ENCODE results near the gene TECPR1. TPM values are rescaled to one million over a fixed set of nuclear protein-coding genes. Genes with fewer than 3 reads are reported as not detected.

The TECPR1 gene
- total RNA-seq, 2 donors from 2014 or later, result 41.6 to 53.8 TPM

DNA sequence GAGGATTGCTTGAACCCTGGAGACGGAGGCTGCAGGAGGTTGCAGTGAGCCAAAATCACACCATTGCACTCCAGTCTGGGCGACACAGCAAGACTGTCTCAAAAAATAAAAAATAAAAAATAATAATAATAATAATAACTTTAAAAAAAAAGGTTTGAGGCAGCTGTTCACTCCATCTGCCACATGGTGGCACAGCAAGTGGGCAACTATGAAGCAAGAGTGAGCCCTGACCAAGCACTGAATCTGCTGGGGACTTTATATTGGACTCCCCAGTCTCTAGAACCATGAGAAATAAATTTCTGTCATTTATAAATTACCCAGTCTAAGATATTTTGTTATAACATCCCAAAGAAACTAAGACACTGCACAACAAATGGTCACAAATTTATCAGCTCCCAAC lies 14.8 kb upstream of the TECPR1 start:
- no peaks in the 10 kb centered on the region for H3K4me1 ChIP-seq (ENCODE audit: control insufficient read depth in 1 of 2, low read depth in 2 of 2)
- H3K36me3 ChIP-seq, result no peaks in the 10 kb centered on the region
- H3K9me3 ChIP-seq, result no peaks in the 10 kb centered on the region
- H3K4me3 ChIP-seq, result no peak overlapping the region
- ATAC-seq (ENCODE audit: insufficient number of reproducible peaks, low FRiP score, low read depth), result peak; percentile 37
- TF ChIP-seq, protein P1, sequence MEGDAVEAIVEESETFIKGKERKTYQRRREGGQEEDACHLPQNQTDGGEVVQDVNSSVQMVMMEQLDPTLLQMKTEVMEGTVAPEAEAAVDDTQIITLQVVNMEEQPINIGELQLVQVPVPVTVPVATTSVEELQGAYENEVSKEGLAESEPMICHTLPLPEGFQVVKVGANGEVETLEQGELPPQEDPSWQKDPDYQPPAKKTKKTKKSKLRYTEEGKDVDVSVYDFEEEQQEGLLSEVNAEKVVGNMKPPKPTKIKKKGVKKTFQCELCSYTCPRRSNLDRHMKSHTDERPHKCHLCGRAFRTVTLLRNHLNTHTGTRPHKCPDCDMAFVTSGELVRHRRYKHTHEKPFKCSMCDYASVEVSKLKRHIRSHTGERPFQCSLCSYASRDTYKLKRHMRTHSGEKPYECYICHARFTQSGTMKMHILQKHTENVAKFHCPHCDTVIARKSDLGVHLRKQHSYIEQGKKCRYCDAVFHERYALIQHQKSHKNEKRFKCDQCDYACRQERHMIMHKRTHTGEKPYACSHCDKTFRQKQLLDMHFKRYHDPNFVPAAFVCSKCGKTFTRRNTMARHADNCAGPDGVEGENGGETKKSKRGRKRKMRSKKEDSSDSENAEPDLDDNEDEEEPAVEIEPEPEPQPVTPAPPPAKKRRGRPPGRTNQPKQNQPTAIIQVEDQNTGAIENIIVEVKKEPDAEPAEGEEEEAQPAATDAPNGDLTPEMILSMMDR (IDR thresholded peaks at IDR 0.05), result peak; percentile 42
- H3K27me3 ChIP-seq (replicated peaks; ENCODE audit: insufficient read depth), result no peaks in the 10 kb centered on the region
- no peak for DNase-seq (ENCODE audit: low spot score)
- H3K27ac ChIP-seq, result no peak overlapping the region

- H3K4me1 ChIP-seq (ENCODE audit: control insufficient read depth in 1 of 2, low read depth in 2 of 2), result no peaks in the 10 kb centered on the region
- peaks cover 4% of the 10 kb centered on the region for H3K36me3 ChIP-seq
- no peak for ATAC-seq (ENCODE audit: insufficient number of reproducible peaks, low FRiP score, low read depth)
- TF ChIP-seq, protein P1 (IDR thresholded peaks at IDR 0.05), result no peak
- H3K27me3 ChIP-seq (replicated peaks; ENCODE audit: insufficient read depth), result no peaks in the 10 kb centered on the region
- no peak overlapping the region for H3K27ac ChIP-seq
- no peaks in the 10 kb centered on the region for H3K9me3 ChIP-seq
- no peak for DNase-seq (ENCODE audit: low spot score)
- no peak overlapping the region for H3K4me3 ChIP-seq
These were observed 13.8 kb upstream of the TECPR1 start for GRCh38 chr7:98265841-98266271.

GRCh38 chr7:98257701-98258100 lies 5.7 kb upstream of the TECPR1 start:
- Histone ChIP-seq H3K36me3 (peaks cover 15% of the 10 kb centered on the region), H3K9me3 (no peaks in the 10 kb centered on the region), H3K27me3 (replicated peaks; ENCODE audit: insufficient read depth) (no peaks in the 10 kb centered on the region), H3K4me3 (no peak overlapping the region), H3K27ac (no peak overlapping the region), H3K4me1 (ENCODE audit: control insufficient read depth in 1 of 2, low read depth in 2 of 2) (peaks cover 3 to 8% of the 10 kb centered on the region in 2 donors)
- DNase-seq (ENCODE audit: low spot score) (no peak), ATAC-seq (ENCODE audit: insufficient number of reproducible peaks, low FRiP score, low read depth) (no peak)
- TF ChIP-seq, protein P1 (IDR thresholded peaks at IDR 0.05), result no peak

- Histone ChIP-seq H3K9me3 (no peaks in the 10 kb centered on the region), H3K27me3 (replicated peaks; ENCODE audit: insufficient read depth) (no peaks in the 10 kb centered on the region), H3K4me3 (no peak overlapping the region), H3K36me3 (peaks cover 15% of the 10 kb centered on the region), H3K4me1 (ENCODE audit: control insufficient read depth in 1 of 2, low read depth in 2 of 2) (peaks cover 6 to 14% of the 10 kb centered on the region in 2 donors), H3K27ac (no peak overlapping the region)
- TF ChIP-seq, protein P1 (IDR thresholded peaks at IDR 0.05), result no peak
- ATAC-seq (ENCODE audit: insufficient number of reproducible peaks, low FRiP score, low read depth) (no peak), DNase-seq (ENCODE audit: low spot score) (no peak)
These were observed 4.4 kb upstream of the TECPR1 start for GRCh38 chr7:98256431-98256830.

GRCh38 chr7:98254951-98255610 lies 3.0 kb upstream of the TECPR1 start:
- H3K27ac ChIP-seq, result no peak overlapping the region
- peaks cover 18 to 22% of the 10 kb centered on the region in 2 donors for H3K4me1 ChIP-seq (ENCODE audit: control insufficient read depth in 1 of 2, low read depth in 2 of 2)
- no peak for DNase-seq (ENCODE audit: low spot score)
- no peaks in the 10 kb centered on the region for H3K9me3 ChIP-seq
- peaks cover 8% of the 10 kb centered on the region for H3K36me3 ChIP-seq
- no peaks in the 10 kb centered on the region for H3K27me3 ChIP-seq (replicated peaks; ENCODE audit: insufficient read depth)
- ATAC-seq (ENCODE audit: insufficient number of reproducible peaks, low FRiP score, low read depth), result no peak
- no peak overlapping the region for H3K4me3 ChIP-seq
- TF ChIP-seq, protein P1 (IDR thresholded peaks at IDR 0.05), result no peak
